Midbrain (tissue), 1 donor: ENCODE measurements around the gene KDELR1.
A peak's percentile ranks its signal among the peaks of the same experiment; 100 is the strongest.

Source experiments
- DNase-seq: peaks from one replicate; lab custom pipeline; 2025; lab: John Stamatoyannopoulos, UW

The KDELR1 gene

GRCh38 chr19:48342414-48342738 is 49.0 kb downstream of the KDELR1 start:
- no peak for DNase-seq

DNA sequence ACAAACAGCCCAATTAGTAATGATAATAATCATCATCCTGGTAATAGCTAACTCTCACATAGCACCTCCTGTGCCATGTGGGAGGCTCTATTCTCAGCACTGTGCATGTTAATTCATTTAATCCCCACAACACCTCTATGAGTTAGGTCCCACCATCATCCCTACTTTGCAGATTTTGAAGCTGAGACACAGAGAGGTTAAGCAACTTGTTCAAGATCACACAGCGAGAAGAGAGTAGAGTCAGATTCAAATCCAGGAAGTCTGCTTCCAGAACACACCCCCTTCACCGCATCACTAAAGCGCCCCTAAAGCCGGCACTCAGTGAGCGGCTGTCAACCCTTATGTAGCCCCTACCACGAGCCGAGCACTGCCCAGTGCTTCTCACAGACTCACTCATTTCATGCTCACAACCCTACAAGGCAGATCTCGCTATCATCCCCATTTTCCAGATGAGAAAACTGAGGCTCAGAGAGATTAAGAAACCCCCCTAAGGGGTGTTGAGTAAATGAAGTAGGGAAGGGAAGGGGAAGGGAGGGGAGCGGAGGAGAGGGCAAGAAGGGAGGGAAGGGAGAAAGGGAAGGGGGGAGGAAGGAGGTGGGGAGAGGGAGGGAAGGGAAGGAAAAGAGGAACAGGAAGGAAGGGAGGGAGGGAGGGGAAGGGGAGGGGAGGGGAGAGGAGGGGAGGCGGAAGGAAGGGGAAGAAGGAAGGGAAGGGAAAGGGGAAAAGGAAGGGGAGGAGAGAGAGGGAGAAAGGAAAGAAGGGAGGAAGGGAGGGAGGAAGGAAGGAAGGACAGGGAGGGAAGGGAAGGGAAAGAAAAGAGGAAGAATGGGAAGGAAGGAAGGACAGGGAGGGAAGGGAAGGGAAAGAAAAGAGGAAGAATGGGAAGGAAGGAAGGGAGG is 49.6 kb downstream of the KDELR1 start:
- no peak for DNase-seq

DNA sequence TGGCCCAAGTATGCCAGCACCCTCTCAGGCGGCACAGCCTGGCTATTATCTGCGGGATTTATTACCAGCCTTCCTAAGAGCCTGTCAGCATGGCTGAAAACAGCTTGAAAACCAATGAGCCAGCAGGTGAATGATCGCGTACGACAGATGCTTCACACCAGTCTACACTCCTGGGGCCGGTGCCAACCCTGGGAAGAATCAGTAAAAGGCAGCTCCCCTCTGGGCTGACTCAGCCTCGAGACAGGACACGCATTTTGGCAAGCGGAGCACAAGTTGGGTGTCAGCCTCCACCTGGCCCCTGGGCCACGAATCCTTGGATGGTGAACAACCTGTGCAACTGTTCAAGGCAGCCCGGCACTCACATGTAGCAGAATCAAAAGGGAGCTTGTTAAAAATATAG is 50.4 kb downstream of the KDELR1 start:
- no peak for DNase-seq

DNA sequence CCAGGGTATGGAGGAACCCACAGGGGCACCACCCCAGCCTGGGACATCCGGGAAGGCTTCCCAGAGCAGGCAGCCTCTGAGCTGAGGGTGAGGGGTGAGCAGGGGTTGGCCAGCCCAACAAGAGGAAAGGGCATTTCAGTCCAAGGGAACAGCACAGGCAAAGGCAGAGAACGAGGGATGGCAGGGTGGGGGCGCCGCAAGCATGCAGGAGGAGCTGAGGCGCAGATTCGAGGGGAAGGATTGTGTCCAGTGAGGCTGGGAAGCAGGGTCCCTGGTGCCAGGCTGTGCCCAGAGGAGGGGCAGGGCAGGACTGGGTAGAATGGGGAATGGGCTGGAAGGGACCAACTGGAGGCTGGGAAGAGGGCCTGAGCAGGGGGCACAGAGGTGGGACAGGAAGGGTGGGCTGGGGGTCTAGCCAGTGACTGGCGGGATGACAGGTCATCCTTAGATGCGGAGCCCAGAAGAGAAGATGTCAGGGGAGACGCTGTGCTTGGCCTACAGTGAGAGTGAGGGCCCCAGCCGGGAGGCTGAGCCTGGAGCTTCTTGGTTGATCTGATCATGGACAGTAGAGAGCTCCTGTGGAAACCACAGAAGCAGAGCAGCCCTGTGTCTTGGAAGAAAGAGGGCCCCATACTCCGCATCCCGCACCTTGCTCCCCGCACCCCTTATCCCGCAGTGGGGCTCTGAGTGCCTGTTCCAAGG is 52.4 kb downstream of the KDELR1 start:
- DNase-seq, result no peak

DNA sequence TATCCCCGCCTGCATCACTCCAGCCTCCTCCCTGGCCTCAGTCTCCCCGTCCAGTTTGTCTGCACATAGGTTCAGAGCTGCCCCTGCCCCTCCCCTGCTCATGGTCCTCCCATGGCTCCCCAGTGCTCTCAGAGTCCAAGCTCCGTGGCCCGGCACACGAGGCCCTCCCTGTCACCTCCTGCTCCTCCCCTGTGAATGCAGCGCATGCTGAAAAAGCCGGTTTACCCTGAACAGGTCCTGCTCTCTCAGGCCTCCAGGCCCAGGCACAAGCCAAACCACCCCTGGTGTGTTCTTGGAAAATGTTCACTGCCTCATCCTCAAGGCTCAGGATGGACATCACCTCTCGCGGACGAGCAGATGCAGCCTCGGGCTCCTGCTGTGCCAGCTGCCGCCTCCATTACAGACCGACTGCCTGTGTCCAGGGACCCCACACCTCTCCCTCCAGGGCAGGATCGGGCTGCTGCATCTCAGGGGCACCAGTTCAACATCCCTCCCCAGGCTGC is 53.0 kb downstream of the KDELR1 start:
- DNase-seq, result no peak

GRCh38 chr19:48333467-48334384 is 57.6 kb downstream of the KDELR1 start:
- peak; percentile 79 for DNase-seq

- peak; percentile 89 for DNase-seq
These were observed 58.5 kb downstream of the KDELR1 start for GRCh38 chr19:48332662-48333466.
